NCI-H226 (cell line): ENCODE measurements around the gene PLXNA2.

Experiments used
- DNase-seq: peaks from one replicate; pipeline ENCODE4 v3.0.0-alpha.2; 2015

The PLXNA2 gene

GRCh38 chr1:208265525-208265924, 21.3 kb upstream of the PLXNA2 start:
- DNase-seq = no peak

DNA sequence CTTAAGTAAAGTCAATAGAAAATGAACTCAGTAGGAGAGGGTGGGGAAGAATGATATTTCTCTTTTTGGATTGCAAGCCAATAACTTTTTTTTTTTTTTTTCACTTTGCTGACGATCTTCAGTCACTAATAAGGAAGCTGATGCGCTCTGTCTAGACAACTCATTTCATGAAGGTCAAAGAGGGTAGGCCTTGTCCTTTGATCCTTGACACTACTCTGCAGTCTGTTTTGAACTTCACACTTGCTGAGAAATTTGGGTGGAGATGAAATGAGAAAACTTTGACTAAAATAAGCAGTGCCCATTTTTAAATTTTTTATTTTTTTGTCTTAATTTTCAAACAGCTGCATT, 20.9 kb upstream of the PLXNA2 start:
- no peak for DNase-seq

DNA sequence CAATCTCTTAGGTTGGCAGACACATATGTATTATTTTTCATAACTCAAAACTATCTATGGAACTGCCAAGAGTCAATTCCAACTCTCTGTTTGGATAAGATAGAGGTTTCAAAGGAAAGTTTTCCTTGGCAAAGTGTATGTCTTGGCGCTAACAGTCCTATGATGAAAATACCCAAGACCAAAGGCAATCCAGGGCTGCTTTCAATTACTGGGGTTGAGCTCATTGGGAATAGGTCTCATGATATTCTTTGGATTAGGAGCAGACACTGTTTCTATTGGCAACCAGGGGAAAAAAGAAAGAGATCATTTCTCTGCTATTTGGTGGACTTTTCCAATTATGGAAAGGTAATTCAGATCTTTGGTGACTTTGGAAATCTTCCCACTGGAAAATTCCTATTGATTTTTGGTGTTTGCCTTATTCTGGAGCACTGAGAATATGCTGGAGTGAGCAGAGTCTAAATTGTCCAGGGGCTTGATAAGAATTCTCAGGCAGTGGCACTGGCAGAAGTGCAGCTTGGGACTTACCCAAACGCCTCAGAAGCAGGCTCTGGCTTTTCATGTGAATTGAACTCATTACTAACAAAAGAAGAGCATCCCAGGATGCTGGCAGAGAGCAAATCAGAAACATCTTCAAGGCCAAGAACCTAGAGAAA, 20.4 kb upstream of the PLXNA2 start:
- no peak for DNase-seq

DNA sequence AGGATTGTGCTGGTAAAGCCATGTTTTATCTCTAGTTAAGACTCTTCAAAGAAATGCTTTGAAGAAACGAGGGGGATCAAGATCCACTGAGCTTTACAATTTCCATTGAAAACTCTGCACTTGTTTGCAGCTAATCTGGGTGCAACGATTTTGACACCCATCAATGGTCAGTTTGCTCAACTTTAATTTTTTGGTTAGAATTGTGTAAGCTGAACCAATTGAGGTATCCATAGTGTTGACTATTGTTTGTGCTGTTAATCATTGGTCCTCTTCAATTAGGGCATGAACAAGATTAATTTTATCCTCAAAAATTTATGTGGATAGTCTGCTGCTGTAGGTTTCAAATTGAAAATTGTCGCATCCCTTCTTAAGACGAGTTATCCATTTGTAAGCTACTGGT, 17.7 kb upstream of the PLXNA2 start:
- DNase-seq = no peak

DNA sequence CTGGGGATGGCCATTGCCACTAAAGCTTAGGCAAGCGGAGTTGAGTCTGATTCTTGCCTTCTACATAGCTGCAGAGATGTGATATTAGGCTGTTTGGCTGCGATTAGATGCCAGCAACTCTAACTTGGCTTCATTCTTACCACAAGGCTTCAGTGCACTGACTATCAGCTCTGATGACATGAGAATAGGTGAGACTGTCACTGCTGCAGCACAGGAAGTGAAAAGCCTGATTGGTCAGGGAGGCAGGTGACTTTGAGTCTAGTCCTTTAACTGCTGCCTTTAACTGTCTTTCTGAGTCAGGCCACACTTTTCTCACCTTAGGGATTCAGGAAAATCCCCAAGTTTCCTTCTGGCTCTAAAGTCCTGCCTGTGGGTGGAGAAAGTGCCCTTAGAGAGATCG, 14.1 kb upstream of the PLXNA2 start:
- DNase-seq = no peak

DNA sequence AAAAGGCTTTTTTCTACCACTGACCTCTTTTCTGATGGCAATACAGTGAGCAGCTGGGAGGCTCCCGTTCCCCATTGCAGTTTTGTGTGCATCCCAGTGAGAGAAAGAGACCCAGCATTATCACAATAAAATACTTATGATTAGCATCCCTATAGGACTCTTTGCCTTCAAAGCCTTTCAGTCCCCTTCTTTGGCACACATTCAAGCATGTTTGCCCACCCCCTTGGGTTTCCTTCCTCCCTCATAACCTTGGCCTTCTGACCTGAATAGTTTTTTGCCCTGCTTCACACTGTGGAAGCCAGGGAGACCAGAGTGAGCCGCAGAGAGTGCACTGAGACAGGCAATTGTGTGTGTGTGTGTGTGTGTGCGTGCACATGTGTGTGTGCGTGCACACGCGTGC, 13.2 kb upstream of the PLXNA2 start:
- DNase-seq = no peak

GRCh38 chr1:208256556-208256955, 12.4 kb upstream of the PLXNA2 start:
- no peak for DNase-seq

GRCh38 chr1:208256091-208256490, 11.9 kb upstream of the PLXNA2 start:
- no peak for DNase-seq

- DNase-seq = peak; percentile 87
These were observed 10.7 kb upstream of the PLXNA2 start for GRCh38 chr1:208254862-208255261.

DNA sequence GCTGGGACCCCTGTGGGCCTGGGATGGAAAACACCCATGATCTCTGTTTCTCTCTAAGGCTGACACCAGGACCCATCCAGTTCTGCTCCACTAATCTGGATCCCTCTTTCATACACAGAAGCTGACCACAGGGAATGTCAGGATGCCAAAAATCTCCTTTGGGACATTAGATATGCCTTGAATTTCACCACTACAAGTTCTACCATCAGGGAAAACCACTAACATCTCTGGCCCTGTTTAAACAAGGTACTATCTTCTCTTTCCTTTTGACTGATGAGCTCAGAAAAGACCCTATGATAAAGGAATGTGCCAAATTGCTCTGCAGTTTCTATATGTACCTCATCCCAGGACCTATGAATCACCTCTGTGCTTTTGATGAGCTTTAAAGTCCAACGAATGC, 10.2 kb upstream of the PLXNA2 start:
- peak; percentile 81 for DNase-seq

DNA sequence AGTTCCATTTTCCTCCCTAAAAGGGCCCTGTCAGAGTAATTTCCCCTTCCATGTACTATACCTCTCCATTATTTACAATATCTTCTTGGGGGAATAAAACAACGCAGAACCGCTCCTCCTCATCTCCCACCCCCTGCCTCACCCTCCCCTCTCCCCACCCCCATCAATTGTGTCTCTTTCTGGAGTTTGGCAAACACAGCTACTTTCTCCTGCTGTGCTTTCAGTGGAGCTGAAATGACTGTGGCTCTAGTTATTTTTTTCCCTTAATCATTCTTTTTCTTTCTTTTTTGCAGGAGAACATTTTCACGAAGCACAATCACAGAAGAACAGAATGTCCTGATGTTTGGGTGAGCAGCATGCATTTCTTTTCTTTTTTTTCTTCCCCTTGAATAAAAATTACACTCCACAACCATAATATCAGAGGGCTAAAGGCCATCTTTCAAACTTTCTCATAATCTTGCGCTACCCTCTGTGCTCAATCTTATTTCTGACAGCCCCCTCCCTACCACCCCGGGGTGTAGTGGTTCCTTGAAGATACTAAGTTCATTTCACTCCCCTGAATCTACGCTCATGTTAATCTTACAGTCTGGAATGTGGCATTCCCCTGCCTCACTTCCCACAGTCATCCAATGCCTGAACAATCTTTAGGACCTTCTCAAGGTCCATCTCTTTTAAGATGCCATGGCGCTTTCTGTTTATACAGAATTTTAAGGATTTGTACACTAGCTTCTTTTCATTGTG, 8.8 kb upstream of the PLXNA2 start:
- no peak for DNase-seq

GRCh38 chr1:208251911-208252835, 8.0 kb upstream of the PLXNA2 start:
- no peak for DNase-seq

- no peak for DNase-seq
These were observed 6.8 kb upstream of the PLXNA2 start for GRCh38 chr1:208251015-208251414.

DNA sequence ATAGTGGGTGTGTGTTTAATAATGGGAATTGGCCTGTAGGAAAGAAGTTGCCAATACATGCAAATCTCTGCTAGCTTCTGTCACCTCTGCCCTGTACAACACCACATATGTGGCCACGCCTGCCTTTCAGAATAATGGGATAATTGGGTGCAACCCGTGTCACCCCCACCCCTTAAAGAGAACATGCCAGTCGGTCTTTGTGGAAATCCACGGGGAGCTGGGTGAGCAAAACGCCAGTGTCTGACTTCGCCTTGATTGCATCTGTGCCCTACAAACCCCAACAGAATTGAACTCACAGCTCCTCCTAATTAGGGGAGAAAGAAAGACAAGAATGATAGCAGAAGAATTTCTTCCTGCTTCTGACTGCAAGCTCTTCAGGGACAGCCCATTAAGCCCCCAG, 6.4 kb upstream of the PLXNA2 start:
- DNase-seq = no peak

GRCh38 chr1:208248991-208249696, 5.0 kb upstream of the PLXNA2 start:
- DNase-seq = no peak

GRCh38 chr1:208248307-208248801, 4.2 kb upstream of the PLXNA2 start:
- no peak for DNase-seq

GRCh38 chr1:208247696-208248095, 3.5 kb upstream of the PLXNA2 start:
- DNase-seq = no peak

DNA sequence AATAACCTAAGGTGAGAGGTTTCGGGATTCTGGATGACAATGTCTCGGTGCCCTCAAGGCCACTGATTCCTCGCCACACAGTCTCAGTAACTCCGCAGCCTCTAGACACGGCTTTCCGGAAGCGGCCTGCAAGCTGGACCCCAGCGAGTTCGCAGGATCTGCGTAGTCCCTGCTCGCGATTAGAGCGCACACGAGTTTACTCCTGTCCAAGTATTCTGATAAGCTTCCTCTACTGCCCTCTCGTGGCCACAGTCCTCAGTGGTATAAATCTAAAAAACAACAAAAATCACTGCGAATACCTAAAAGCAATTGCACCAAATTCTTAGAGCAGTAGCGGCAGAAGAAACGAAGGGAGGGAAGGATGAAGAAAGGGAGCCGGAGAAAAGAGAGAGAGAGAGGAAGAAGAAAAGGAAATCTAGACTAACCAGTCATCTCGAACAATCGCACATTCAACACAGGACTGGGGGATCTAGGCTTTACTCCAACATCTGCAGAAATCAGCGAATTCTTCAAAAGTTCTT, 1.1 kb upstream of the PLXNA2 start:
- peak; percentile 90 for DNase-seq

- no peak for DNase-seq
These were observed 637 bp downstream of the PLXNA2 start for GRCh38 chr1:208243527-208243966.

DNA sequence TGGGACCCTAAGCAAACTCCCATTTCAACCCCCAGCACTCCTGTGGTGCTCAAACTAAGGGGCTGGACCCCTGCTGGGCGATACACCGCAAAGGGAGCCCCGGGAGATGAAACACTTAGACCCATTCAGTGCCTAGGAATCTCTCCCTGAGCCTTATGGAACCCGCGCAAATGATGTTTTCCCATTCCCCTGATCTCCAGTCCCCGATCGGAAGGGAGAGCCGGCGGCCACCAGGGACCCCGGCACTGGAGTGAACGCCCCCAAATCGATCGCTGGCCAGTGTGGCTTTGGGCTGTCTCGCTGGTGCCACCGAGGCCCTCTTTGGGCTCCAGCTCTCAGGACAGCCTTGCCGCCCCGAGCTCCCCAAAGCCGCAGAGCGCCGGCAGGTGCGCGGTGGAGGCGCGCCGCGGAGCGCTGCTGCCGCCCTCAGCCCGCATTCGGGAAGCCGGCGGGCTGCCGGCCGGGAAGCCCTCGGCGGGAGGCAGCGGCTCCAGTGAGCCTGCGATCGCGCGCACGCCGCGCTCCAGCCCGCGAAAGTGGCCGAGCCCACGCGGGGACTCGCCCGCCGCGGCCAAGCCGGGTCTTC, 1.1 kb downstream of the PLXNA2 start:
- DNase-seq = no peak

DNA sequence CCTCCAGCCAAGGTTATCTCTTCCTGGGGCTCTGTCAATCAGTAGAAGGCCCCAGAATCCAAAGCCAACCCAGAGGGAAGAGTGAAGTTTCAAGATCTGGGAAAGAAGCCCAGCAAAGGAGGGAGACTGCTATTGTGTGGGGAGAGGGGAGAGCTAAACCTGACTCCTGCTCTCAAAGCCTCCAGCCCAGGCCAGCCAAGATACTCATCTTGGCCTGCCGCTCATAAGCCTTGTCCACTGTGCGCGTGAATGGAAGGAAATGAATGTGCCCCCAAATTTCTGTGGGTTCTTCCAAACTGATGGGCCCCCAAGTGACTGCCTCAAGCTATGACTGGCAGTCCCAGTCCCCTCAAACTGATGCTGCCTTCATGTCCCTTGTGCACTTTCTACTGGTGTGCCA, 2.0 kb downstream of the PLXNA2 start:
- DNase-seq = no peak

GRCh38 chr1:208241512-208241911, 2.7 kb downstream of the PLXNA2 start:
- DNase-seq = no peak
